Gastroesophageal sphincter (tissue), 4 donors: ENCODE measurements around the gene PLEKHM3. TPM values are rescaled to one million over a fixed set of nuclear protein-coding genes. Genes with fewer than 3 reads are reported as not detected.

Experiments
- ATAC-seq: fragments of 150-250 bp; one replicate; pipeline ENCODE4 v1.9.1; 2016; ENCODE audit warnings: mild to moderate bottlenecking, moderate library complexity
- H3K27ac ChIP-seq, 4 donors: fragments of 200-600 bp; sonication (generic) in 3 of 4; 1 replicate in 3 of 4; 2 replicates in 1 of 4; pipeline ENCODE4 v1.5.1; 2016 to 2019
- H3K27me3 ChIP-seq: fragments of 200-600 bp; sonication (generic); one replicate; pipeline ENCODE4 v1.5.1; 2019
- H3K36me3 ChIP-seq, 2 donors: fragments of 200-600 bp; sonication (generic); one replicate each; pipeline ENCODE4 v1.5.1; 2019; ENCODE audit warnings: control low read depth in 1 of 2
- H3K4me1 ChIP-seq, 3 donors: fragments of 200-600 bp; sonication (generic); 1 replicate in 2 of 3; 2 replicates in 1 of 3; pipeline ENCODE4 v1.5.1; 2016 to 2019; ENCODE audit warnings: control low read depth in 2 of 3
- H3K4me3 ChIP-seq, 2 donors: fragments of 200-600 bp; sonication (generic); one replicate each; pipeline ENCODE4 v1.5.1; 2019; ENCODE audit warnings: mild to moderate bottlenecking in 1 of 2, moderate library complexity in 1 of 2
- H3K9me3 ChIP-seq, 3 donors: fragments of 200-600 bp; sonication (generic); one replicate each; pipeline ENCODE4 v1.5.1; 2017 to 2019; ENCODE audit warnings: control low read depth in 2 of 3
- CTCF ChIP-seq, 4 experiments: fragments of 200-600 bp in 2 of 4; fragments of 450-650 bp in 2 of 4; sonication (generic) in 1 of 4; IDR thresholded peaks; one replicate each; pipeline ENCODE4 v1.5.1; 2017 to 2019; ENCODE audit warnings: antibody characterized with exemption in 4 of 4, mild to moderate bottlenecking in 2 of 4, moderate library complexity in 2 of 4
- EP300 ChIP-seq: sonication (generic); formaldehyde crosslinking; IDR thresholded peaks from one replicate; pipeline ENCODE4 v1.6.1; 2017; ENCODE audit warnings: antibody characterized with exemption, mild to moderate bottlenecking
- POLR2A ChIP-seq, 2 donors: fragments of 450-650 bp; IDR thresholded peaks; one replicate each; pipeline ENCODE4 v1.6.1; 2017; ENCODE audit warnings: antibody characterized with exemption in 2 of 2, mild to moderate bottlenecking in 2 of 2, moderate library complexity in 1 of 2
- POLR2AphosphoS5 ChIP-seq: sonication (generic); formaldehyde crosslinking; IDR thresholded peaks from one replicate; pipeline ENCODE4 v1.6.1; 2017; ENCODE audit warnings: antibody characterized with exemption
- WGBS, 2 donors: methylation state at CpG; one replicate each; pipeline ENCODE4 v1.1.5; 2018; ENCODE audit warnings: low coverage in 1 of 2; 5-methylcytosine and 5-hydroxymethylcytosine counted together
- total RNA-seq, 4 donors: library from RNA; depleted of rRNA; stranded (reverse); fragments of >200 nt; gene quantifications; one replicate each; pipeline ENCODE4 v1.1.0, GENCODE V29; 2016

The PLEKHM3 gene
- total RNA-seq, 4 donors from 2014 or later, result 21.4 to 35.5 (median 29.7) TPM

- WGBS, 2 donors, result 54% methylated on average over 2 of the region's 5 CpGs; no CpG with 5 or more reads in 1 of the 2 donors
- Histone ChIP-seq H3K4me3 (no peak overlapping the region), H3K9me3 (no peaks in the 10 kb centered on the region), H3K4me1 (peaks cover 0 to 11% (median 0%) of the 10 kb centered on the region in 3 donors), H3K27me3 (no peaks in the 10 kb centered on the region), H3K36me3 (no peaks in the 10 kb centered on the region), H3K27ac (no peak overlapping the region)
- TF ChIP-seq CTCF (IDR thresholded peaks at IDR 0.05) (no peak), POLR2AphosphoS5 (no peak), EP300 (no peak), POLR2A (IDR thresholded peaks at IDR 0.05) (no peak)
- ATAC-seq, result no peak
Measured at GRCh38 chr2:208017721-208018120, 7.6 kb downstream of the PLEKHM3 start.

- H3K4me3 ChIP-seq, result no peak overlapping the region
- peaks cover 0 to 11% (median 0%) of the 10 kb centered on the region in 3 donors for H3K4me1 ChIP-seq
- WGBS, 2 donors, result 50 to 62% methylated on average over 2 of the region's 2 CpGs
- H3K9me3 ChIP-seq, result no peaks in the 10 kb centered on the region
- H3K27me3 ChIP-seq, result no peaks in the 10 kb centered on the region
- no peak overlapping the region for H3K27ac ChIP-seq
- H3K36me3 ChIP-seq, result no peaks in the 10 kb centered on the region
- TF ChIP-seq POLR2AphosphoS5 (no peak), POLR2A (IDR thresholded peaks at IDR 0.05) (no peak), CTCF (IDR thresholded peaks at IDR 0.05) (no peak), EP300 (no peak)
- ATAC-seq, result no peak
Measured at GRCh38 chr2:208015475-208015874, 9.9 kb downstream of the PLEKHM3 start.

- Histone ChIP-seq H3K4me3 (no peak overlapping the region), H3K9me3 (no peaks in the 10 kb centered on the region), H3K4me1 (peaks cover 0 to 11% (median 0%) of the 10 kb centered on the region in 3 donors), H3K27ac (no peak overlapping the region), H3K27me3 (no peaks in the 10 kb centered on the region), H3K36me3 (no peaks in the 10 kb centered on the region)
- TF ChIP-seq CTCF (IDR thresholded peaks at IDR 0.05), result no peak
- no peak for TF ChIP-seq POLR2A (IDR thresholded peaks at IDR 0.05)
- no peak for TF ChIP-seq EP300
- no peak for TF ChIP-seq POLR2AphosphoS5
- ATAC-seq, result no peak
- WGBS, 2 donors, result 76 to 88% methylated on average over 4 to 5 of the region's 9 CpGs
Measured at GRCh38 chr2:208013285-208014178, 11.8 kb downstream of the PLEKHM3 start.

- Histone ChIP-seq H3K9me3 (no peaks in the 10 kb centered on the region), H3K27me3 (no peaks in the 10 kb centered on the region), H3K36me3 (no peaks in the 10 kb centered on the region), H3K27ac (no peak overlapping the region), H3K4me1 (peaks cover 0 to 7% (median 0%) of the 10 kb centered on the region in 3 donors), H3K4me3 (no peak overlapping the region)
- ATAC-seq, result no peak
- TF ChIP-seq POLR2AphosphoS5, result no peak
- no peak for TF ChIP-seq CTCF (IDR thresholded peaks at IDR 0.05)
- no peak for TF ChIP-seq POLR2A (IDR thresholded peaks at IDR 0.05)
Measured at GRCh38 chr2:208012449-208012848, 12.9 kb downstream of the PLEKHM3 start.

GRCh38 chr2:208010506-208010905, 14.8 kb downstream of the PLEKHM3 start:
- Histone ChIP-seq H3K4me1 (peaks cover 0 to 7% (median 0%) of the 10 kb centered on the region in 3 donors), H3K27ac (no peak overlapping the region), H3K9me3 (no peaks in the 10 kb centered on the region), H3K4me3 (no peak overlapping the region), H3K27me3 (no peaks in the 10 kb centered on the region), H3K36me3 (no peaks in the 10 kb centered on the region)
- TF ChIP-seq CTCF (IDR thresholded peaks at IDR 0.05) (no peak), POLR2A (IDR thresholded peaks at IDR 0.05) (no peak), POLR2AphosphoS5 (no peak), EP300 (no peak)
- ATAC-seq, result no peak
